Measurements from ENCODE around the gene DIP2B. TPM values are rescaled to one million over a fixed set of nuclear protein-coding genes. Genes with fewer than 3 reads are reported as not detected.

Gene DIP2B
- total and polyA plus RNA-seq, 2 donors (not counting 1 experiment from before 2014, with no cell fraction given): 12.6 to 21.0 TPM

- Histone ChIP-seq H3K9ac (ENCODE audit: insufficient read depth, low read length) (no peak overlapping the region), H3K79me2 (ENCODE audit: control insufficient read depth, insufficient read depth, low read length) (no peaks in the 10 kb centered on the region), H3K27ac (ENCODE audit: insufficient read depth, low read length) (no peak overlapping the region), H3K9me3 (ENCODE audit: control insufficient read depth, insufficient read depth, low read depth, low read length) (no peaks in the 10 kb centered on the region), H3K4me3 (replicated peaks in 1 of 4; ENCODE audit: control extremely low read depth in 1 of 4, insufficient read depth in 1 of 4, low read depth in 3 of 4, low read length in 4 of 4) (no peak overlapping the region), H2AFZ (ENCODE audit: low read length) (no peak overlapping the region), H3K4me2 (ENCODE audit: extremely low read depth, insufficient read depth, low read length) (no peak overlapping the region), H3K27me3 (ENCODE audit: control insufficient read depth, insufficient read depth, low read length) (no peaks in the 10 kb centered on the region), H3K36me3 (ENCODE audit: control insufficient read depth, insufficient read depth, low read length) (no peaks in the 10 kb centered on the region), H3K4me1 (ENCODE audit: control insufficient read depth, extremely low read depth, insufficient read depth, low read length) (peaks cover 9% of the 10 kb centered on the region), H4K20me1 (ENCODE audit: control insufficient read depth, extremely low read depth, insufficient read depth, low read length) (no peaks in the 10 kb centered on the region)
- peak in 1 of 2 donors; percentile 69 for DNase-seq (ENCODE audit: low read depth in 2 of 2)
- TF ChIP-seq CTCF (conservative IDR thresholded peaks at IDR 0.05 in 1 of 2, IDR thresholded peaks at IDR 0.05 in 1 of 2; ENCODE audit: low read depth in 1 of 2, low read length in 2 of 2): no peak
- TF ChIP-seq EZH2 (IDR thresholded peaks at IDR 0.05; ENCODE audit: low read length, missing control alignments): no peak
These were observed 111.1 kb downstream of the DIP2B start for GRCh38 chr12:50615907-50616296.

- Histone ChIP-seq H3K4me2 (ENCODE audit: extremely low read depth, insufficient read depth, low read length) (no peak overlapping the region), H3K4me3 (replicated peaks in 1 of 4; ENCODE audit: control extremely low read depth in 1 of 4, insufficient read depth in 1 of 4, low read depth in 3 of 4, low read length in 4 of 4) (no peak overlapping the region), H3K36me3 (ENCODE audit: control insufficient read depth, insufficient read depth, low read length) (no peaks in the 10 kb centered on the region), H3K79me2 (ENCODE audit: control insufficient read depth, insufficient read depth, low read length) (no peaks in the 10 kb centered on the region), H3K9ac (ENCODE audit: insufficient read depth, low read length) (no peak overlapping the region), H2AFZ (ENCODE audit: low read length) (no peak overlapping the region), H3K9me3 (ENCODE audit: control insufficient read depth, insufficient read depth, low read depth, low read length) (no peaks in the 10 kb centered on the region), H3K27ac (ENCODE audit: insufficient read depth, low read length) (no peak overlapping the region), H3K4me1 (ENCODE audit: control insufficient read depth, extremely low read depth, insufficient read depth, low read length) (peaks cover 12% of the 10 kb centered on the region), H3K27me3 (ENCODE audit: control insufficient read depth, insufficient read depth, low read length) (no peaks in the 10 kb centered on the region), H4K20me1 (ENCODE audit: control insufficient read depth, extremely low read depth, insufficient read depth, low read length) (no peaks in the 10 kb centered on the region)
- no peak for TF ChIP-seq EZH2 (IDR thresholded peaks at IDR 0.05; ENCODE audit: low read length, missing control alignments)
- no peak for TF ChIP-seq CTCF (conservative IDR thresholded peaks at IDR 0.05 in 1 of 2, IDR thresholded peaks at IDR 0.05 in 1 of 2; ENCODE audit: low read depth in 1 of 2, low read length in 2 of 2)
- no peak for DNase-seq (ENCODE audit: low read depth in 2 of 2)
These were observed 112.9 kb downstream of the DIP2B start for GRCh38 chr12:50617657-50618056.

GRCh38 chr12:50618864-50619609 is 114.3 kb downstream of the DIP2B start:
- Histone ChIP-seq H2AFZ (ENCODE audit: low read length) (no peak overlapping the region), H3K4me2 (ENCODE audit: extremely low read depth, insufficient read depth, low read length) (no peak overlapping the region), H3K27me3 (ENCODE audit: control insufficient read depth, insufficient read depth, low read length) (no peaks in the 10 kb centered on the region), H3K9me3 (ENCODE audit: control insufficient read depth, insufficient read depth, low read depth, low read length) (no peaks in the 10 kb centered on the region), H3K4me1 (ENCODE audit: control insufficient read depth, extremely low read depth, insufficient read depth, low read length) (peaks cover 10% of the 10 kb centered on the region), H4K20me1 (ENCODE audit: control insufficient read depth, extremely low read depth, insufficient read depth, low read length) (no peaks in the 10 kb centered on the region), H3K36me3 (ENCODE audit: control insufficient read depth, insufficient read depth, low read length) (no peaks in the 10 kb centered on the region), H3K9ac (ENCODE audit: insufficient read depth, low read length) (no peak overlapping the region), H3K27ac (ENCODE audit: insufficient read depth, low read length) (no peak overlapping the region), H3K79me2 (ENCODE audit: control insufficient read depth, insufficient read depth, low read length) (no peaks in the 10 kb centered on the region), H3K4me3 (replicated peaks in 1 of 4; ENCODE audit: control extremely low read depth in 1 of 4, insufficient read depth in 1 of 4, low read depth in 3 of 4, low read length in 4 of 4) (no peak overlapping the region)
- TF ChIP-seq CTCF (conservative IDR thresholded peaks at IDR 0.05 in 1 of 2, IDR thresholded peaks at IDR 0.05 in 1 of 2; ENCODE audit: low read depth in 1 of 2, low read length in 2 of 2): no peak
- no peak for TF ChIP-seq EZH2 (IDR thresholded peaks at IDR 0.05; ENCODE audit: low read length, missing control alignments)
- peak; percentile 45 to 93 for DNase-seq (ENCODE audit: low read depth in 2 of 2)
